SK-N-SH (cell line): Measurements from ENCODE around the gene PRTFDC1.
A peak's percentile ranks its signal among the peaks of the same experiment; 100 is the strongest.

Experiments used
- GABPA ChIP-seq: IDR thresholded peaks from 2 replicates; pipeline ENCODE4 v1.4.0; 2012; ENCODE audit warnings: low read depth, mild to moderate bottlenecking
- TF ChIP-seq, protein P1 (sequence below): IDR thresholded peaks from 2 replicates; pipeline ENCODE4 v1.4.0; 2012; ENCODE audit warnings: low read depth
- TF ChIP-seq, protein P2 (sequence below): fragments of 200-600 bp; sonication (generic); IDR thresholded peaks from 2 replicates; pipeline ENCODE4 v1.6.1; 2017; ENCODE audit warnings: antibody characterized with exemption, mild to moderate bottlenecking, moderate library complexity

GRCh38 chr10:24952707-24953645, 570 bp upstream of the PRTFDC1 start:
- TF ChIP-seq, protein P1, sequence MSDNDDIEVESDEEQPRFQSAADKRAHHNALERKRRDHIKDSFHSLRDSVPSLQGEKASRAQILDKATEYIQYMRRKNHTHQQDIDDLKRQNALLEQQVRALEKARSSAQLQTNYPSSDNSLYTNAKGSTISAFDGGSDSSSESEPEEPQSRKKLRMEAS: no peak
- TF ChIP-seq, protein P2, sequence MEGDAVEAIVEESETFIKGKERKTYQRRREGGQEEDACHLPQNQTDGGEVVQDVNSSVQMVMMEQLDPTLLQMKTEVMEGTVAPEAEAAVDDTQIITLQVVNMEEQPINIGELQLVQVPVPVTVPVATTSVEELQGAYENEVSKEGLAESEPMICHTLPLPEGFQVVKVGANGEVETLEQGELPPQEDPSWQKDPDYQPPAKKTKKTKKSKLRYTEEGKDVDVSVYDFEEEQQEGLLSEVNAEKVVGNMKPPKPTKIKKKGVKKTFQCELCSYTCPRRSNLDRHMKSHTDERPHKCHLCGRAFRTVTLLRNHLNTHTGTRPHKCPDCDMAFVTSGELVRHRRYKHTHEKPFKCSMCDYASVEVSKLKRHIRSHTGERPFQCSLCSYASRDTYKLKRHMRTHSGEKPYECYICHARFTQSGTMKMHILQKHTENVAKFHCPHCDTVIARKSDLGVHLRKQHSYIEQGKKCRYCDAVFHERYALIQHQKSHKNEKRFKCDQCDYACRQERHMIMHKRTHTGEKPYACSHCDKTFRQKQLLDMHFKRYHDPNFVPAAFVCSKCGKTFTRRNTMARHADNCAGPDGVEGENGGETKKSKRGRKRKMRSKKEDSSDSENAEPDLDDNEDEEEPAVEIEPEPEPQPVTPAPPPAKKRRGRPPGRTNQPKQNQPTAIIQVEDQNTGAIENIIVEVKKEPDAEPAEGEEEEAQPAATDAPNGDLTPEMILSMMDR: peak; percentile 32; the same call in 1 of the 2 replicates
- TF ChIP-seq GABPA: no peak
